Measurements from ENCODE around the gene BHMT2. TPM values are rescaled to one million over a fixed set of nuclear protein-coding genes. Genes with fewer than 3 reads are reported as not detected.

BHMT2 gene
- total RNA-seq, 6 experiments from 2014 or later = 0.85 to 1.6 (median 1.1) TPM; not detected in 2

DNA sequence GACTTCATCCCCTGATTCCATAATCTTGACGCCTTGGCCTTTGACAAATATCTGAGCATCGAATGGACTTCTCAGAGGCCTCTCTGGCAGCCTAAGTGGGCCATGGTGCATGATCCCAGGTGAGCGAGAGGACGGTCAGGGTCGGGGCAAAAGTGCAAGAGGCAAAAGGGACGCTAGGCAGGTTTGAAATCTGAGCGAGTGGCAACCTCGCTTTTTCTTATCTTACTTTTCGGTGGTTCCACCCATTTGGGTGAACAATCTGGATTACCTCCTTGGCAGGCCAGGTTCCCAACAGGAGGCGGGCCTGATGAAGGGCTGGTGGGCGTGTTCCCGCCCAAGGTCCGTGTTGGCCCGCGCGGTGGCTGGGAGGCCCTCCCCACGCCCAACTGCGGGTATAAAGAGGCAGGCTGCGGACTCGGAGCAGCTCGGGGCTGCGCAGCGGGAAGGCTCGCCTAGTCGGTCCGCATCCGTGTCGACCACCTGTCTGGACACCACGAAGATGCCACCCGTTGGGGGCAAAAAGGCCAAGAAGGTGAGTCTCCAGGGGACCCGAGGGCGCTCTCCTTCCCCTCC is 41.9 kb downstream of the BHMT2 start, which contains the start of gene BHMT:
BHMT (plus strand) TSS at position 423 of the 573 bp plus-strand sequence; CDS start at position 500, 77 bp downstream.
- Mint-ChIP-seq H3K4me1 (ENCODE audit: low read depth) (peaks cover 14% of the 10 kb centered on the region), H3K36me3 (ENCODE audit: low read depth) (no peaks in the 10 kb centered on the region), H3K4me3 (no peak within 1 kb of the TSS), H3K9me3 (no peaks in the 10 kb centered on the region), H3K27me3 (ENCODE audit: insufficient read depth) (peaks cover 27% of the 10 kb centered on the region), H3K27ac (no peak within 1 kb of the TSS)
- DNase-seq = no peak
- TF ChIP-seq, protein P1, sequence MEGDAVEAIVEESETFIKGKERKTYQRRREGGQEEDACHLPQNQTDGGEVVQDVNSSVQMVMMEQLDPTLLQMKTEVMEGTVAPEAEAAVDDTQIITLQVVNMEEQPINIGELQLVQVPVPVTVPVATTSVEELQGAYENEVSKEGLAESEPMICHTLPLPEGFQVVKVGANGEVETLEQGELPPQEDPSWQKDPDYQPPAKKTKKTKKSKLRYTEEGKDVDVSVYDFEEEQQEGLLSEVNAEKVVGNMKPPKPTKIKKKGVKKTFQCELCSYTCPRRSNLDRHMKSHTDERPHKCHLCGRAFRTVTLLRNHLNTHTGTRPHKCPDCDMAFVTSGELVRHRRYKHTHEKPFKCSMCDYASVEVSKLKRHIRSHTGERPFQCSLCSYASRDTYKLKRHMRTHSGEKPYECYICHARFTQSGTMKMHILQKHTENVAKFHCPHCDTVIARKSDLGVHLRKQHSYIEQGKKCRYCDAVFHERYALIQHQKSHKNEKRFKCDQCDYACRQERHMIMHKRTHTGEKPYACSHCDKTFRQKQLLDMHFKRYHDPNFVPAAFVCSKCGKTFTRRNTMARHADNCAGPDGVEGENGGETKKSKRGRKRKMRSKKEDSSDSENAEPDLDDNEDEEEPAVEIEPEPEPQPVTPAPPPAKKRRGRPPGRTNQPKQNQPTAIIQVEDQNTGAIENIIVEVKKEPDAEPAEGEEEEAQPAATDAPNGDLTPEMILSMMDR (IDR thresholded peaks at IDR 0.05) = no peak

DNA sequence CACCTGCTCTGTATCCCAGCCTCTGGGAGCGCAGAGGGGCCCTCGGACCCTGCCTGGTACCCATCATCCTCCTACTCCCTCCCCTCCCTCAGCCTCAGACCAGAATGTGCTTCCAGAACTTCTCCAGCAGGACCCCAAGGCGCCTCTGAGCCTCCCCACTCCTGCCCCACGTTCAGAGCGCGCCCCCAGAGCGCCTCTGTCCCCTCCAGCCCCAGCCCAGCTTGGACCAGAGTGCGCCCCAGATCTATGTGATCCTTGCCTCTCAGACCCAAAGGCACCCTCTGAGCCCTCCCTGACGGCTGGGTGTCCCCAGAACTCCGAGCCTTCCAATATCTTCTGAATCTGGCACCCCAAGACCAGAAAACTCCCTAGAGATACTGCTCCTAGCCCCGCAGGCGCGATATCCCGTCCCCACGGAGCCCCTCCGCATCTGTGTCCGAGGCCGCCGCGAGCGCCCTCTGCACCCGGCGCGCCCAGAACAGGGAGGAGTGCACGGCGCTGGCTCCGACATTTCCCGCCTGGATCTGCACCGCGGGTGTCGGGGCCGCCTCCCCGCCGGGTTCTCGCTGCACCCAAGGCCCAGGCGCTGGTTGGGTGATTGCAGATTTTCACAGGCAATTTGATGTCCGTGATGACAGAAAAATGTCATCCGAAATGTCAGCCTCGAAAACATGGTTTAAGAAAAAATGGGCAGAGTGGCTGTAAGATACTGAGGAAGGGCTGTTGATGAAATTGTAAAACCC is 42.6 kb downstream of the BHMT2 start:
- no peak overlapping the region for H3K27ac Mint-ChIP-seq
- H3K9me3 Mint-ChIP-seq = no peaks in the 10 kb centered on the region
- TF ChIP-seq, protein P1 (IDR thresholded peaks at IDR 0.05) = no peak
- no peaks in the 10 kb centered on the region for H3K36me3 Mint-ChIP-seq (ENCODE audit: low read depth)
- peaks cover 27% of the 10 kb centered on the region for H3K27me3 Mint-ChIP-seq (ENCODE audit: insufficient read depth)
- peaks cover 9% of the 10 kb centered on the region for H3K4me1 Mint-ChIP-seq (ENCODE audit: low read depth)
- DNase-seq = no peak
- no peak overlapping the region for H3K4me3 Mint-ChIP-seq

DNA sequence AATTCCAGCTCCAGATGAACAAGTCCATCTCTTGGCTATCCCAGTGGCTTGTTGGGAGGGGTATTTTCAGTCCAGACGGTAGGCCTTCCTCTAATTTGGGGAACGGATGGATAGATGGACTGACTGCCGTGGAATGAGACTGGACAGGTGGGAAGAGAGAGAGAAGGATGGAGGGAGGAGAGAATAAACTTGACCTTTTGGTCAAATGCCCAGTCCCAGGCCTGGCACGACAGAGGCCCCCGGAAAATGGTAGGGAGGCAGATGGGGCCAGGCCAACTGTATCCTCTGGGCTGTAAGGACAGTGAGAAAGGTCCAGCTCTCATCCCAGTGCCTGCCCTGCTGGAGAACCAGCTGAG is 43.1 kb downstream of the BHMT2 start:
- Mint-ChIP-seq H3K4me3 (no peak overlapping the region), H3K9me3 (no peaks in the 10 kb centered on the region), H3K4me1 (ENCODE audit: low read depth) (peaks cover 3% of the 10 kb centered on the region), H3K27me3 (ENCODE audit: insufficient read depth) (peaks cover 27% of the 10 kb centered on the region), H3K36me3 (ENCODE audit: low read depth) (no peaks in the 10 kb centered on the region), H3K27ac (no peak overlapping the region)
- TF ChIP-seq, protein P1 (IDR thresholded peaks at IDR 0.05) = no peak
- DNase-seq = no peak

DNA sequence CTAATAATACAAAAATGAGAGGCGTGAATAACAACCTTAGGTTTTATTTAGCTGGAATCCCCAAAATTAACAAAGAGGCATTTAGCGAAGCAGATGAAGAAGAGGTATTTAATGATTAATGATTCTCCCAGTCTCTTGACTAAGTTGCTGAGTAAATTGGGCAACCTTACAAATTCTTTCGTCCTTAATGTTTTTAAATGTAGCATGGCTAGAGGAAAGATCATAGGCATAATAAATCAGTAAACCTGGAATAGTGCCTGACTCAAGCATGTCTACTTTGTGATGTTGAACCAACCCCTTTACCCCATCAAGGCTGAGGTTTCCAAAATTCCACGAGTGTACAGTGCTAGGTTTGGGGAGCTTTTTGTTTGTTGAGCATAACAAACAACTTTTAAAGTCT is 49.9 kb downstream of the BHMT2 start:
- Mint-ChIP-seq H3K9me3 (no peaks in the 10 kb centered on the region), H3K4me3 (no peak overlapping the region), H3K36me3 (ENCODE audit: low read depth) (no peaks in the 10 kb centered on the region), H3K27me3 (ENCODE audit: insufficient read depth) (peaks cover 11% of the 10 kb centered on the region), H3K4me1 (ENCODE audit: low read depth) (no peaks in the 10 kb centered on the region), H3K27ac (no peak overlapping the region)
- DNase-seq = no peak
- TF ChIP-seq, protein P1 (IDR thresholded peaks at IDR 0.05) = no peak

DNA sequence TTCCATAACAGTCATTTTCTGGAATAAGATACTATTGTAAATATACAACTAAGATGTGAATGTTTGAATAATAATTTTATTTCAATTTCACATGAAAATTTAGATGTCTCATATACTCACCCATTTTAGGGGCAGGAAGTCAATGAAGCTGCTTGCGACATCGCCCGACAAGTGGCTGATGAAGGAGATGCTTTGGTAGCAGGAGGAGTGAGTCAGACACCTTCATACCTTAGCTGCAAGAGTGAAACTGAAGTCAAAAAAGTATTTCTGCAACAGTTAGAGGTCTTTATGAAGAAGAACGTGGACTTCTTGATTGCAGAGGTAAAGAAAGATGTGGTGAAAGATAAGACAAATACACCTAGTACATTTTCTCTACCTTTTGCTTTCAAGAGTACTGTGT is 50.7 kb downstream of the BHMT2 start:
- TF ChIP-seq, protein P1 (IDR thresholded peaks at IDR 0.05) = no peak
- Mint-ChIP-seq H3K4me1 (ENCODE audit: low read depth) (no peaks in the 10 kb centered on the region), H3K9me3 (no peaks in the 10 kb centered on the region), H3K36me3 (ENCODE audit: low read depth) (no peaks in the 10 kb centered on the region), H3K27ac (no peak overlapping the region), H3K27me3 (ENCODE audit: insufficient read depth) (peaks cover 11% of the 10 kb centered on the region), H3K4me3 (no peak overlapping the region)
- DNase-seq = no peak

All from HFFc6 (cell line).